ENCODE measurements around the gene PNMA6A.
"Not testable (repeated sequence)": the region's sequence is repeated elsewhere in the genome, so short reads cannot be mapped to it uniquely, and the experiment has no call there.

PNMA6A gene

DNA sequence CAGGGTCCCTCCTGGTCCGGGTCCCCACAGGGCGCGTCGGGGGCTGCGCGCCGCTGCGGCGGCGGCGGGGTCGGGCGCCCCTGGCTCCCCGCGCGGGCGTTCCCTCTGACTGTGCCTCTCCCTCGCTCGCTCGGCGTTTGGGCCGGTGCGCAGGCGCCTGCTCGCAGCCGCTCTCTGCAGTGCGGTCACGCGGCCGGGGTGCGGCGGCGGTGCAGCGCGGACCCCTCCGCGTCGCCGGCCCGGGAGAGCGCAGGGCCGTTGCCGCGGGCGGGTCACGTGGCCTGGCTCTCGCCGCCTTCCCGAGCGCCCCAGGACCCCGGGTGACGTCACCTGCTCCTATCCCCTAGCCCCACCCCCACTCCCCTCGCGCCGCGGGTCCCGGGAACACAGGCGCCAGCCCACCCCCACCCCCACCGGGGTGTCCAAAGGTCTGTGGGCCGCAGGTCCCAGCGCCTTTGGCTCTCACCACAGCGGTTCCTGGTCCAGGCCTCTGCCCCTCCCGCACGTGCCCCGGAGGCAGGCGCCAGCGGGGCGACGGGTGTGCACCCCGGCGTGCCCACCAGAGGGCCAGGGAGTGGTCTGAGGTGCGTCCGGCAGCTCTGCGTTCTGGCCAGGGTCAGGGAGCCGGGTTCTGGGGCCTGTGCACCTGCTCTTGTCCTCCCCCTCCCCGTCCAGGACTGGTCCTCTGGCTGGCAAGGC, 5.3 kb downstream of the PNMA6A start:
- DNase-seq, result not testable (repeated sequence)

DNA sequence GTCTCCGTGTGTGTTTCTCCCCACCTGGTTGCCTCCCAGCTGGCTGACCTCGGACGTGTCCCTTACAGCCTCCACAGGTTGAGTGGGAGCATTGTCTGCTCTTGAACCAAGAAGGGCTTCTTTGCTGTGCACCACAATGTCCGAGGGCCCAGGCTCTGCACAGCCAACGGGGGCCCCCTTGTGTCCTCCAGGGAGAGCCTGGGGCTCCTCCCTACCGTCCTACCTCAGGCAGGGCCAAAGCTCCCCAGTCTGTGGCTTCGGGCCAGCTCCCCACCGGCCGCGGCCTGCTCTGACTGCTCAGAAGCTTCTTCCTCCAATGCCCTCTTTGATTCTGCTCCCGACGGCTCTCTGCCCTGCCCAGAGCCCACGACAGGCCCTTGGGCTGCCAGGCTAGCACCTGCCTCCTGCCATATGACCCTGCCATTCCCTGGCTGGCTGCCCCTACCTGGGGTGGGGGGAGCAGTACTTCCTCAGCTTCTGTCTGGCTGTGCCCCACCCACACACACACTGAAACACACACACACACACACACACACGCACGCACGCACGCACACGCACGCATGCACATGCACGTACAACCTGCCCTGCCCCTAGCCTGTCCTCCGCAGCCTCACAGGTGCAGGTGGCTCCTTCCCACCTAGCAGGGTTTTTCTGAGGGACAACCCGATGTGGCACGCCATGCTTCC, 11.1 kb downstream of the PNMA6A start:
- not testable (repeated sequence) for DNase-seq

DNA sequence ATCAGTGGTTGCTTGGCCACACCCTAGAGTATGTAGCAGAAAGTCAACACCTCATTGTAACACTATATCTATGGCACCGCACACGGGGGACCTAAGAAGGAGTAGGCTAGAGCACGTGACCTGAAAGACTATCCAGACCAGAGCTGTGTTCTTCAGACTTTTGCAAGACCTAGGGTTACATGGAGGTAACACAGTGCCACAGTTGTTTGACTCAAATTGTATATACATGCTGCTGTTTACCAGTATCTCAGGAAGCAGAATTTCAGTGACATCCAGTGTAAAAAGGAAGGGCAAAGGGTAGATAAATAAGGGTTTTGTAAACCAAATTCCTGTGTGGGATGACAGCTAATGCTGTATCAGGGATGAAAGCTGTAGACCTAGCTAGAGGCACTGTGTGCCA, 30.2 kb downstream of the PNMA6A start:
- DNase-seq, result no peak

DNA sequence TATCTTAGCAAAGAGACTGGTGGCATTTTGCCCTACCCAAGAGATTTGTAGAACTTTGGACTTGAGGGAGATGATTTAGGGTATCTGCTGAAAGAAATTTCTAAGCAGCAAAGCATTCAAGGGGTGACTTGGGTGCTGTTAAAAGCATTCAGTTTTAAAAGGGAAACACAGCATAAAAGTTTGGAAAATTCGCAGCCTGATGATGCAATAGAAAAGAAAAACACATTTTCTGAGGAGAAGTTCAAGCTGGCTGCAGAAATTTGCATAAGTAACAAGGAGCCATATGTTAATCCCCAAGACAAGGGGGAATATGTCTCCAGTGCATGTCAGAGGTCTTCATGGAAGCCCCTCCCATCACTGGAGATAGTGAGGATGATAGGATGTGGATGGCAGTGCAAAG, 32.7 kb downstream of the PNMA6A start:
- DNase-seq, result not testable (repeated sequence)

DNA sequence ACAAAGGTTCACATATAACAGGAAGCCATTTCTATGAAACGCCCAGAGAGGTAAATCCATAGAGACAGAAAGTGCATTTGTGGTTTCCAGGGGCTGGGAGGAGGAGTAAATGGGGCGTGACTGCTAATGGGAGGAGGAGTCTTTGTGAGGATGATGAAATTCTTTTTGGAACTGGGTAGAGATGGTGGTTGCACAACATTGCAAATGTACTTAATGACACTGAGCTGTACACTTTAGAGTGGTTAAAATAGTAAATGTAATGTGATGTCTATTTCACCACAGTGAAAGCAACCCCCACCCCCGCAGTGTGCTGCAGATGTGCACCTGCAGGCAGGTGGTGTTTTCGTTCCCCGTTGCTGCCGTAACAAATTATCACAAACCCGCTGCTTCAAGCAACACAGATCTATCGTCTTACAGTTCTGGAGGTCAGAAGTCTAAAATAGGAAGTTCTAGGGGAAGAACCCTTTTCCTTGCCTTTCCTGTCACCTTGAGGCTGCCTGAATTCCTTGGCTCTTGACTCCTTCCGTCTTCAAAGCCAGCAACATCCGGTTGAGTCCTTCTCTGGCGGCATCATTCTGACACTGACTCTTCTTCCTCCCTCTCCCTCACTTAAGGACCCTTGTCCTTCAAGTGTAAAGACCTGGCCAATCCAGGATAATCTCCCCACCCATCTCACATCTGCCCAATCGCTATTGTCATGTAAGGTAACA, 34.0 kb downstream of the PNMA6A start:
- DNase-seq, result not testable (repeated sequence)

DNA sequence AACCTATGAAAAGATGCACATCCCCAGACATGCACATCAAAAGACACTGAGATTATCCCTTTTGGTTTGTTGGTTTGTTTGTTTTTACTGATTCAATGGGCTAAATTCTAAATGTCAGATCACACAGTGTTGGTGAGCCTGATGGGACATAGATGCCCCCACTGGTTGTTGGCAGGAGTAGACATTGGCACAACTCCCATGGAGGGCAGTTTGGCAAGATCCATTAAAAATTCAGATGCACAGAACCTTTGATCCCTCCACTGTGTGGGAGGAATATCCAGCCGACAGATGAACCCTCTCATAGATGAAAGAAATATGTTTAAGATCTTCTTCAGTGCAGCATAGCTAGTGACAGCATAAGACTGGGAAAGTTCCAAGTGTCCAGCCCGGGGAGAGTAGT, 38.5 kb downstream of the PNMA6A start:
- not testable (repeated sequence) for DNase-seq

DNA sequence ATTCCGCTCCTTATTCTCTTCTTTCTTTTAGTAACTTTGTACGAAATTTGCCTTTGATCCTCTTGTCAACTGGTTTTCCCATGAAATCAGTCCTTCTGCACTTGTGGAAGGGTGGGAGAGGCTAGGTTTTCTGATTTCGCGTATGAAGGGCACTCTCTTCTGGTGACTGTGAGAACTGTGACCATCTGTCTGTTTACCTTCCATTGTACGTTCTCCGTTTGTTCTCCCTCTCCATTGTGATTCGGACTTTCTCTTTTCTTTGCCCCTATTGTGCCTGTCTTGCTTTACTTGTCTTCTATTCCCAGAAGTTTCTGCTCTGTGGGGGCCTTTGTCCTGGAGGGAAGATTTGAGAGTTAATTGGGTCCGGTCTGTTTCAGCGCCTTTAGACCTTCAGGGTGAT, 41.6 kb downstream of the PNMA6A start:
- DNase-seq, result not testable (repeated sequence)

DNA sequence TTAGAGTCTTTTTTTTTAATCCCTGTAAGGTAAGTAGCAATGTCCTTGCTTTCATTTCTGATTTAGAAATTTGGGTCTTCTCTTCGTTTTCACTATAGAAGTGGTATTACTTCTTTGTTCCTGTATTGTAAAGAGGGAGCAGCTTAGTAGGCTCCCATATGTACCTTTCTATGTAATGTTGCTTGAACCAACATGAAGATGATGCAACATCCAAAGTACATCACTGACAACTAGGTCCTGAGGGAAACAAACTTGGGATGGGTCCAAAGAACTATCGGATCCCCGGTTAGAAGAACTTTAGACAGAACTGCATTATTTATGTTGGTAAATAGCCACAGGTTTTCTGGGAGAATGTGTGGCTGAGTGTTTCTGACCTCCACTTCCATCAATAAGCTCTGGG, 45.5 kb downstream of the PNMA6A start:
- DNase-seq, result not testable (repeated sequence)

DNA sequence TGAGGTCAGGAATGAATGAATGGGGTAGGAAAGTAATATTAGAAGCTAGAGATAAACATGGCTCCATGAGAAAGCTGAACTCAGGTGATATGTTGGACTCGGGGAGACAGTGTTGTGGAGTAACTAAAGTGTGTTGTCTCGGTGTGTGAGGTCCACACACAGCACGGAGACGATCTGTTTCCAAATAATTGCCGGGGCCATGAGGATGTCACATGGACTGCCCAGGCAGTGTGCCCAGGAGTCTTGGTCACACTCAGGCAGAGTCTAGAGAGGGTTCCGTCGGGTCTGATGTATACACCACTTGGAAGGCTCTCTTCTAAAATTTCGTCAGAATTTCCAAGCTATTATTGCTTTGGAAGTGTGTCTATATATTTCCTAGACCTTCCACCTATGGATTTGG, 48.0 kb downstream of the PNMA6A start:
- not testable (repeated sequence) for DNase-seq

DNA sequence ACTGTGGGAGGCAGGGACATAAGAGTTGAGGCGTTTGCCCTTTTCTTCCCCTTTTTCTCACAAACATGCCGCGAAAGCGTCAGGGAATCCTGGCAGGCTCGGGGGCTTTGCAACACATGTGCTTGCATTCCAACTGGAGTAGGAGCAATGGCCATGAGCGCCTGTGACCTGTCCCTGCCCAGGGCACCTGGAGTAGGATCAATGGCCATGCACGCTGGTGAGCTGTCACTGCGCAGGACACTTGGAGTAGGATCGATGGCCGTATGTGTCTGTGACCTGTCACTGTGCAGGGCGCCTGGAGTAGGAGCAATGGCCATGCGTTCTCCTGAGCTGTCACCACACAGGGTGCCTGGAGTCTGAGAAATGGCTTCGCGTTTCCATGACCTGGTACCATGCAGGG, 51.2 kb downstream of the PNMA6A start:
- DNase-seq, result not testable (repeated sequence)
